Loucy (cell line): ENCODE results near the gene OPRL1.

Experiments
- CTCF ChIP-seq: fragments of 200-600 bp; sonication (generic); conservative IDR thresholded peaks from 2 replicates; pipeline ENCODE4 v1.5.1; 2014; ENCODE audit warnings: mild to moderate bottlenecking, antibody characterized with exemption, low read length
- EZH2phosphoT487 ChIP-seq: fragments of 200-600 bp; IDR thresholded peaks from 2 replicates; pipeline ENCODE4 v1.6.1; 2018; ENCODE audit warnings: antibody characterized with exemption, mild to moderate bottlenecking, moderate library complexity, borderline replicate concordance

GRCh38 chr20:64144144-64144912 lies 64.4 kb downstream of the OPRL1 start:
- no peak for TF ChIP-seq CTCF
- TF ChIP-seq EZH2phosphoT487: no peak
